Panc1 (cell line): Measurements from ENCODE around the gene UNC5CL.

Experiments used
- CTCF ChIP-seq: fragments of 450-650 bp; IDR thresholded peaks from 2 replicates; pipeline ENCODE4 v1.5.1; 2017; ENCODE audit warnings: mild to moderate bottlenecking
- POLR2AphosphoS5 ChIP-seq: IDR thresholded peaks from 2 replicates; pipeline ENCODE4 v1.6.1; 2012; ENCODE audit warnings: mild to moderate bottlenecking, low read depth, low read length, moderate library complexity
- REST ChIP-seq, 2 experiments: IDR thresholded peaks; 2 replicates each; pipeline ENCODE4 v1.6.1; 2011 to 2012; ENCODE audit warnings: low read depth in 2 of 2, control low read depth in 1 of 2, low read length in 1 of 2, mild to moderate bottlenecking in 1 of 2, moderate library complexity in 1 of 2; ENCODE audit not compliant: insufficient read depth in 1 of 2
- SIN3A ChIP-seq: IDR thresholded peaks from 2 replicates; pipeline ENCODE4 v1.6.1; 2012; ENCODE audit warnings: low read depth, mild to moderate bottlenecking, low read length, moderate library complexity, borderline replicate concordance; ENCODE audit not compliant: insufficient read depth
- TCF7L2 ChIP-seq: IDR thresholded peaks from 2 replicates; pipeline ENCODE4 v1.6.1; 2011; ENCODE audit warnings: mild to moderate bottlenecking, low read depth, low read length, inconsistent platforms

GRCh38 chr6:41063884-41064285 is 24.9 kb upstream of the UNC5CL start:
- TF ChIP-seq CTCF (no peak), POLR2AphosphoS5 (no peak), REST (IDR thresholded peaks at IDR 0.05; ENCODE audit: insufficient read depth in 1 of 2, low read depth in 2 of 2, low read length in 1 of 2) (no peak), TCF7L2 (no peak), SIN3A (no peak)
